ENCODE data around the gene PSD4.

Gene PSD4

GRCh38 chr2:113208396-113208795 lies 34.6 kb downstream of the PSD4 start:
- H3K4me3 ChIP-seq (replicated peaks in 1 of 2; ENCODE audit: low read depth in 2 of 2, low read length in 2 of 2): no peak overlapping the region
- TF ChIP-seq CTCF (IDR thresholded peaks at IDR 0.05; ENCODE audit: low read depth, low read length): no peak
- no peak for DNase-seq (ENCODE audit: low read depth in 2 of 2)

- DNase-seq (ENCODE audit: low read depth in 2 of 2): no peak
- H3K4me3 ChIP-seq (replicated peaks in 1 of 2; ENCODE audit: low read depth in 2 of 2, low read length in 2 of 2): no peak overlapping the region
- no peak for TF ChIP-seq CTCF (IDR thresholded peaks at IDR 0.05; ENCODE audit: low read depth, low read length)
Measured at GRCh38 chr2:113209011-113209645, 35.4 kb downstream of the PSD4 start.

GRCh38 chr2:113209646-113210171 lies 35.9 kb downstream of the PSD4 start:
- DNase-seq (ENCODE audit: low read depth in 2 of 2): no peak
- H3K4me3 ChIP-seq (replicated peaks in 1 of 2; ENCODE audit: low read depth in 2 of 2, low read length in 2 of 2): no peak overlapping the region
- no peak for TF ChIP-seq CTCF (IDR thresholded peaks at IDR 0.05; ENCODE audit: low read depth, low read length)

- no peak overlapping the region for H3K4me3 ChIP-seq (replicated peaks in 1 of 2; ENCODE audit: low read depth in 2 of 2, low read length in 2 of 2)
- peak; percentile 40 to 58 for DNase-seq (ENCODE audit: low read depth in 2 of 2)
- TF ChIP-seq CTCF (IDR thresholded peaks at IDR 0.05; ENCODE audit: low read depth, low read length): no peak
Measured at GRCh38 chr2:113211226-113212105, 37.7 kb downstream of the PSD4 start.

GRCh38 chr2:113212245-113213060 lies 38.7 kb downstream of the PSD4 start:
- H3K4me3 ChIP-seq (replicated peaks in 1 of 2; ENCODE audit: low read depth in 2 of 2, low read length in 2 of 2): no peak overlapping the region
- no peak for TF ChIP-seq CTCF (IDR thresholded peaks at IDR 0.05; ENCODE audit: low read depth, low read length)
- DNase-seq (ENCODE audit: low read depth in 2 of 2): no peak

GRCh38 chr2:113213061-113213930 lies 39.5 kb downstream of the PSD4 start:
- TF ChIP-seq CTCF (IDR thresholded peaks at IDR 0.05; ENCODE audit: low read depth, low read length): no peak
- H3K4me3 ChIP-seq (replicated peaks in 1 of 2; ENCODE audit: low read depth in 2 of 2, low read length in 2 of 2): no peak overlapping the region
- no peak for DNase-seq (ENCODE audit: low read depth in 2 of 2)

Data from cardiac fibroblast (primary cell).